ENCODE data around the gene PTCH1. TPM values are rescaled to one million over a fixed set of nuclear protein-coding genes. Genes with fewer than 3 reads are reported as not detected.

The PTCH1 gene
- 3.3 and 7.7 TPM in 2 replicates for total RNA-seq

- H3K4me1 ChIP-seq (ENCODE audit: insufficient read depth, low read length): peaks cover 16% of the 10 kb centered on the region
- peak within 1 kb of the TSS; percentile 73 for H3K4me3 ChIP-seq (ENCODE audit: insufficient read depth, low read length)
- no peaks in the 10 kb centered on the region for H3K9me3 ChIP-seq (ENCODE audit: low read depth, low read length)
- H4K20me1 ChIP-seq (ENCODE audit: insufficient read depth, low read length): no peaks in the 10 kb centered on the region
- no peak within 1 kb of the TSS for H3K27ac ChIP-seq (ENCODE audit: low read depth, low read length)
- H3K27me3 ChIP-seq (ENCODE audit: insufficient read depth, low read length): peaks cover 13% of the 10 kb centered on the region
- peak within 1 kb of the TSS; percentile 93 for H3K4me2 ChIP-seq (ENCODE audit: insufficient read depth, low read length)
- TF ChIP-seq CTCF (IDR thresholded peaks at IDR 0.05; ENCODE audit: extremely low read depth, low read depth, low read length): no peak
- H2AFZ ChIP-seq (ENCODE audit: low read length): peak within 1 kb of the TSS; percentile 85
- H3K79me2 ChIP-seq (ENCODE audit: insufficient read depth, low read length): no peaks in the 10 kb centered on the region
- no peaks in the 10 kb centered on the region for H3K36me3 ChIP-seq (ENCODE audit: insufficient read depth, low read length)
- peak; percentile 87 for DNase-seq (ENCODE audit: insufficient read length, low spot score, missing footprints)
Measured at GRCh38 chr9:95516734-95517558, at the start of gene PTCH1. Gene PTCH1 (minus strand): TSS chr9:95516971.

GRCh38 chr9:95565982-95566381 is 49.2 kb upstream of the PTCH1 start:
- H3K9me3 ChIP-seq (ENCODE audit: low read depth, low read length): no peaks in the 10 kb centered on the region
- no peak for TF ChIP-seq CTCF (IDR thresholded peaks at IDR 0.05; ENCODE audit: extremely low read depth, low read depth, low read length)
- no peak overlapping the region for H3K4me2 ChIP-seq (ENCODE audit: insufficient read depth, low read length)
- H3K36me3 ChIP-seq (ENCODE audit: insufficient read depth, low read length): no peaks in the 10 kb centered on the region
- H3K27ac ChIP-seq (ENCODE audit: low read depth, low read length): no peak overlapping the region
- peaks cover 6% of the 10 kb centered on the region for H3K4me1 ChIP-seq (ENCODE audit: insufficient read depth, low read length)
- no peaks in the 10 kb centered on the region for H3K27me3 ChIP-seq (ENCODE audit: insufficient read depth, low read length)
- no peak overlapping the region for H2AFZ ChIP-seq (ENCODE audit: low read length)
- no peak overlapping the region for H3K4me3 ChIP-seq (ENCODE audit: insufficient read depth, low read length)
- H3K79me2 ChIP-seq (ENCODE audit: insufficient read depth, low read length): no peaks in the 10 kb centered on the region
- no peak for DNase-seq (ENCODE audit: insufficient read length, low spot score, missing footprints)
- H4K20me1 ChIP-seq (ENCODE audit: insufficient read depth, low read length): no peaks in the 10 kb centered on the region

GRCh38 chr9:95561913-95562312 is 45.1 kb upstream of the PTCH1 start:
- no peak for DNase-seq (ENCODE audit: insufficient read length, low spot score, missing footprints)
- no peak overlapping the region for H3K4me2 ChIP-seq (ENCODE audit: insufficient read depth, low read length)
- no peaks in the 10 kb centered on the region for H3K9me3 ChIP-seq (ENCODE audit: low read depth, low read length)
- no peak overlapping the region for H2AFZ ChIP-seq (ENCODE audit: low read length)
- H3K4me1 ChIP-seq (ENCODE audit: insufficient read depth, low read length): no peaks in the 10 kb centered on the region
- no peaks in the 10 kb centered on the region for H4K20me1 ChIP-seq (ENCODE audit: insufficient read depth, low read length)
- H3K36me3 ChIP-seq (ENCODE audit: insufficient read depth, low read length): no peaks in the 10 kb centered on the region
- no peaks in the 10 kb centered on the region for H3K27me3 ChIP-seq (ENCODE audit: insufficient read depth, low read length)
- no peak overlapping the region for H3K27ac ChIP-seq (ENCODE audit: low read depth, low read length)
- no peaks in the 10 kb centered on the region for H3K79me2 ChIP-seq (ENCODE audit: insufficient read depth, low read length)
- TF ChIP-seq CTCF (IDR thresholded peaks at IDR 0.05; ENCODE audit: extremely low read depth, low read depth, low read length): no peak
- no peak overlapping the region for H3K4me3 ChIP-seq (ENCODE audit: insufficient read depth, low read length)

- H3K27ac ChIP-seq (ENCODE audit: low read depth, low read length): no peak overlapping the region
- no peak overlapping the region for H3K4me2 ChIP-seq (ENCODE audit: insufficient read depth, low read length)
- TF ChIP-seq CTCF (IDR thresholded peaks at IDR 0.05; ENCODE audit: extremely low read depth, low read depth, low read length): no peak
- H3K27me3 ChIP-seq (ENCODE audit: insufficient read depth, low read length): no peaks in the 10 kb centered on the region
- no peaks in the 10 kb centered on the region for H3K36me3 ChIP-seq (ENCODE audit: insufficient read depth, low read length)
- no peaks in the 10 kb centered on the region for H3K9me3 ChIP-seq (ENCODE audit: low read depth, low read length)
- H2AFZ ChIP-seq (ENCODE audit: low read length): no peak overlapping the region
- H4K20me1 ChIP-seq (ENCODE audit: insufficient read depth, low read length): no peaks in the 10 kb centered on the region
- no peaks in the 10 kb centered on the region for H3K4me1 ChIP-seq (ENCODE audit: insufficient read depth, low read length)
- DNase-seq (ENCODE audit: insufficient read length, low spot score, missing footprints): no peak
- no peak overlapping the region for H3K4me3 ChIP-seq (ENCODE audit: insufficient read depth, low read length)
- H3K79me2 ChIP-seq (ENCODE audit: insufficient read depth, low read length): no peaks in the 10 kb centered on the region
Measured at GRCh38 chr9:95557142-95557541, 40.4 kb upstream of the PTCH1 start.
